PC-9 (cell line): ENCODE data around the gene HMG20A. TPM values are rescaled to one million over a fixed set of nuclear protein-coding genes. Genes with fewer than 3 reads are reported as not detected.

Experiments used
- BruUV-seq: library from RNA; stranded (reverse); fragments of 400-500 nt; replicated peaks from 2 replicates; lab custom pipeline; 2021; lab: Mats Ljungman, UMichigan
- CTCF ChIA-PET: fragments of 300-600 bp; sonication (Branson Sonifier 250); formaldehyde crosslinking; loops from one replicate; lab custom pipeline; 2022; ENCODE audit warnings: antibody characterized with exemption; lab: Charles Lee
- POLR2A ChIA-PET: fragments of 300-600 bp; sonication (Branson Sonifier 250); formaldehyde crosslinking; loops from one replicate; lab custom pipeline; 2022; ENCODE audit warnings: antibody characterized with exemption; ENCODE audit not compliant: unreplicated experiment; lab: Charles Lee
- DNase-seq, 2 experiments: peaks; one replicate each; pipeline versions ENCODE4 v3.0.0 to v3.0.0-alpha.2; 2015 to 2022; ENCODE audit warnings: mixed read lengths in 1 of 2
- H2AFZ ChIP-seq: fragments of 200-600 bp; sonication (generic); 2 replicates; pipeline ENCODE4 v1.8.1; 2017; ENCODE audit warnings: antibody characterized with exemption
- H3F3A ChIP-seq: fragments of 200-600 bp; sonication (generic); 2 replicates; pipeline ENCODE4 v1.8.1; 2017; ENCODE audit warnings: antibody characterized with exemption, mild to moderate bottlenecking, low read depth; ENCODE audit not compliant: insufficient read depth
- H3K27ac ChIP-seq: fragments of 200-600 bp; sonication (generic); 2 replicates; pipeline ENCODE4 v1.6.1; 2016; ENCODE audit warnings: mixed run types
- H3K27me3 ChIP-seq: fragments of 200-600 bp; sonication (generic); 2 replicates; pipeline ENCODE4 v1.6.1; 2016; ENCODE audit warnings: low read depth, mixed run types; ENCODE audit not compliant: insufficient read depth
- H3K36me3 ChIP-seq: fragments of 200-600 bp; sonication (generic); 2 replicates; pipeline ENCODE4 v1.6.1; 2016; ENCODE audit warnings: low read depth, mixed run types
- H3K4me1 ChIP-seq: fragments of 200-600 bp; sonication (generic); replicated peaks from 2 replicates; pipeline ENCODE4 v1.6.1; 2016; ENCODE audit warnings: mixed run types; ENCODE audit not compliant: insufficient read depth
- H3K4me2 ChIP-seq: fragments of 200-600 bp; sonication (generic); 2 replicates; pipeline ENCODE4 v1.6.1; 2017; ENCODE audit warnings: mixed run types
- H3K4me3 ChIP-seq: fragments of 200-600 bp; sonication (generic); 2 replicates; pipeline ENCODE4 v1.6.1; 2016; ENCODE audit warnings: mixed run types
- H3K79me2 ChIP-seq: fragments of 200-600 bp; sonication (generic); 2 replicates; pipeline ENCODE4 v1.6.1; 2017; ENCODE audit warnings: low read depth, mixed run types
- H3K9me2 ChIP-seq: fragments of 200-600 bp; sonication (generic); 2 replicates; pipeline ENCODE4 v1.8.1; 2017; ENCODE audit warnings: mild to moderate bottlenecking; ENCODE audit not compliant: insufficient read depth
- H3K9me3 ChIP-seq: fragments of 200-600 bp; sonication (generic); 2 replicates; pipeline ENCODE4 v1.8.1; 2016; ENCODE audit warnings: low read depth; ENCODE audit not compliant: insufficient read depth
- H4K20me1 ChIP-seq: fragments of 200-600 bp; sonication (generic); 2 replicates; pipeline ENCODE4 v1.8.1; 2017; ENCODE audit not compliant: insufficient read depth
- EZH2 ChIP-seq: fragments of 200-600 bp; sonication (generic); IDR thresholded peaks from 2 replicates; pipeline ENCODE4 v1.8.0; 2017; ENCODE audit warnings: antibody characterized with exemption, low read depth
- intact Hi-C: fragments of 100-400 bp; cut with micrococcal nuclease; formaldehyde crosslinking; loops from one replicate; pipeline ENCODE4 v1.10.0; 2022; ENCODE audit not compliant: unreplicated experiment
- total RNA-seq: library from RNA; stranded (reverse); gene quantifications from 2 replicates; pipeline ENCODE4 v1.2.3, GENCODE V29; 2021
- TF ChIP-seq, protein P1 (sequence below): fragments of 200-600 bp; sonication (generic); conservative IDR thresholded peaks from 2 replicates; pipeline ENCODE4 v1.6.1; 2017; ENCODE audit warnings: mixed run types, antibody characterized with exemption, mild to moderate bottlenecking, moderate library complexity

HMG20A gene
- total RNA-seq, 1 experiment from 2014 or later = 33.4 TPM

DNA sequence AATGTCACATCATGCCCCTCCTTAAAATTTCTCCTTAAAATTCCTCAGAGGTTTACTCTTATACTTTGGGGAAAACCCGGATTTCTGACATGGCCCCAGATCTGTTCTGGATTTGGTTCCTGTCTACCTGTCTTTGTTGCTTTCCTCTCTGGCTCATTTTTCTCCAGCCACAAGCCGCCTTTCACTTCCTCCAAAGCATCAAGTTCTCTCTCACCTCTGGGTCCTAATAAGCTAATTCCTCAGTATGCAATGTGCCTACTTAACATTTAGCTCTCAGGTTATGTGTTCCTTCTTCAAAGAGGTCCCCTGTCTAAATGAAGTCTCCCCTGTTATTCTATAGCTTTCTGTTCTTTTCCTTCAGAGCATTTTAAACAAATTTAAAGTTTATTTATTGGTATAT is 16.1 kb downstream of the HMG20A start:
- no TSS peak for BruUV-seq
- H3K9me2 ChIP-seq = no peaks in the 10 kb centered on the region
- no peaks in the 10 kb centered on the region for H3K36me3 ChIP-seq
- H3K27me3 ChIP-seq = no peaks in the 10 kb centered on the region
- H3K27ac ChIP-seq = no peak overlapping the region
- H3K9me3 ChIP-seq = no peaks in the 10 kb centered on the region
- no peak overlapping the region for H3K4me2 ChIP-seq
- peaks cover 29% of the 10 kb centered on the region for H4K20me1 ChIP-seq
- ChIA-PET POLR2A (no interaction called here), CTCF (no interaction called here)
- H3K4me1 ChIP-seq = peaks cover 12% of the 10 kb centered on the region
- peaks cover 40% of the 10 kb centered on the region for H3K79me2 ChIP-seq
- DNase-seq = no peak
- intact Hi-C loops = no loop called here
- H2AFZ ChIP-seq = no peak overlapping the region
- no peak overlapping the region for H3K4me3 ChIP-seq
- TF ChIP-seq EZH2 = no peak
- TF ChIP-seq, protein P1, sequence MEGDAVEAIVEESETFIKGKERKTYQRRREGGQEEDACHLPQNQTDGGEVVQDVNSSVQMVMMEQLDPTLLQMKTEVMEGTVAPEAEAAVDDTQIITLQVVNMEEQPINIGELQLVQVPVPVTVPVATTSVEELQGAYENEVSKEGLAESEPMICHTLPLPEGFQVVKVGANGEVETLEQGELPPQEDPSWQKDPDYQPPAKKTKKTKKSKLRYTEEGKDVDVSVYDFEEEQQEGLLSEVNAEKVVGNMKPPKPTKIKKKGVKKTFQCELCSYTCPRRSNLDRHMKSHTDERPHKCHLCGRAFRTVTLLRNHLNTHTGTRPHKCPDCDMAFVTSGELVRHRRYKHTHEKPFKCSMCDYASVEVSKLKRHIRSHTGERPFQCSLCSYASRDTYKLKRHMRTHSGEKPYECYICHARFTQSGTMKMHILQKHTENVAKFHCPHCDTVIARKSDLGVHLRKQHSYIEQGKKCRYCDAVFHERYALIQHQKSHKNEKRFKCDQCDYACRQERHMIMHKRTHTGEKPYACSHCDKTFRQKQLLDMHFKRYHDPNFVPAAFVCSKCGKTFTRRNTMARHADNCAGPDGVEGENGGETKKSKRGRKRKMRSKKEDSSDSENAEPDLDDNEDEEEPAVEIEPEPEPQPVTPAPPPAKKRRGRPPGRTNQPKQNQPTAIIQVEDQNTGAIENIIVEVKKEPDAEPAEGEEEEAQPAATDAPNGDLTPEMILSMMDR = no peak
- H3F3A ChIP-seq = peaks cover 14% of the 10 kb centered on the region; the same call in 1 of the 2 replicates

DNA sequence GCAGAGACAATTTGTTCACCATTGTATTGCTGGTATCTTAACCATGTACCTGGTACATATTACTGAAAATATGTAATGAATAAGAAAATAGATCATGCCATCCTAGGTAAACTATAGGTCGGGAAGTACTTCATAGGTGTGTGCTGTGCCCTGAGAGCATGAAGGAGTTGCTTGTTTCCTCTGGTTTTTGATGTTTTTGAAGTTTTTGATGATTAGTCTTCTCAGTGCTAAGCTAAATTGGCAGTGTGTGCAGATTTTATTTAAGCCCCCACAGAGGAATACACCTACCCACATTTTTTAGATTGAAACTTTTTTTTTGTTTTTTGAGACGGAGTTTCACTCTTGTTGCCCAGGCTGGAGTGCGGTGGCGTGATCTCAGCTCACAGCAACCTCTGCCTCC is 16.6 kb downstream of the HMG20A start:
- CTCF ChIA-PET = interaction anchor here (0.6 kb wide), 1 partner anchor 277 kb away, joined by 8 read pairs; no protein-coding TSS in a partner anchor

DNA sequence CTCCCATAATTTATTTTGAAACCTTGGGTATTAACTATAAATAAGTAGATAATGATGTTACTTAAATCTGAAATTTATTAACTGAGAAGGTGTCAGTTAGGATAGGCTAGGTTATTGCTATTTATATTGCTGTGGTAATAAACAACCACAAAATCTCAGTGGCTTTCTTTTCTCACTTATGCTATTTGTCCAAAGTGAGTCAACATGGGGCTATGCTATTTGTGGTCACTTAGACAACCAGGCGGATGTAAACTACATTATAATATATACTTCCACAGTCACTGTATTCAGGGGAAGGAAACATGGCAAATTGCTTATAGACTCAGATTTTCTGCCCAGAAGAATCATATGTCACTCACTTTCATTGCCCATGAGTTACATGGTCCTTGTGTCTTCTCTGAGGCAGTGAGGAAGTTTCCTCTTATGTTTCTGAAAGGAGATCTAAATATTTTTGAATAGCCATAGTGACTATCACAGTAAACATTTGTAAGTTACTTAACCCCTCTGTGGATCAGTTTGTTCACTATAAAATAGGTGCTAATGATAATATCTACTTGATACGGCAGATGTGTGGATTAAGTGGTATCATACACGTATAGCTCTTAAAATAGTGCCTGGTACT is 19.8 kb downstream of the HMG20A start:
- Histone ChIP-seq H3K27me3 (no peaks in the 10 kb centered on the region), H2AFZ (no peak overlapping the region), H3K9me3 (no peaks in the 10 kb centered on the region), H3K4me3 (no peak overlapping the region), H3K36me3 (no peaks in the 10 kb centered on the region), H3K27ac (no peak overlapping the region), H4K20me1 (peaks cover 43% of the 10 kb centered on the region), H3K4me2 (0 out of 2 replicates have a peak overlapping the region, but pooled peaks have one; percentile 6), H3F3A (0 out of 2 replicates have a peak, but pooled peaks cover 6% of the 10 kb centered on the region), H3K9me2 (no peaks in the 10 kb centered on the region), H3K4me1 (peaks cover 12% of the 10 kb centered on the region), H3K79me2 (peaks cover 41% of the 10 kb centered on the region)
- ChIA-PET POLR2A (interaction anchor here (1.1 kb wide), 1 partner anchor 1244 kb away, joined by 16 read pairs; no protein-coding TSS in a partner anchor), CTCF (no interaction called here)
- BruUV-seq = no TSS peak
- intact Hi-C loops = no loop called here
- TF ChIP-seq, protein P1 = no peak
- TF ChIP-seq EZH2 = no peak
- peak; percentile 8 to 71 for DNase-seq

More for the DNA sequence above, 16.6 kb downstream of the HMG20A start:
- no peak overlapping the region for H3K27ac ChIP-seq
- H3K4me1 ChIP-seq = peaks cover 12% of the 10 kb centered on the region
- no peaks in the 10 kb centered on the region for H3K9me2 ChIP-seq
- no peaks in the 10 kb centered on the region for H3K27me3 ChIP-seq
- TF ChIP-seq EZH2 = no peak
- TF ChIP-seq, protein P1 = no peak
- H4K20me1 ChIP-seq = peaks cover 30% of the 10 kb centered on the region
- no peak overlapping the region for H3K4me2 ChIP-seq
- DNase-seq = no peak
- BruUV-seq = no TSS peak
- intact Hi-C loops = no loop called here
- H3K79me2 ChIP-seq = peaks cover 44% of the 10 kb centered on the region
- no peaks in the 10 kb centered on the region for H3K9me3 ChIP-seq
- no peak overlapping the region for H3K4me3 ChIP-seq
- POLR2A ChIA-PET = no interaction called here
- peaks cover 14% of the 10 kb centered on the region; the same call in 1 of the 2 replicates for H3F3A ChIP-seq
- no peak overlapping the region for H2AFZ ChIP-seq
- H3K36me3 ChIP-seq = no peaks in the 10 kb centered on the region
